Measurements from ENCODE around the gene CIRBP.

The CIRBP gene

GRCh38 chr19:1231729-1232637 lies 37.1 kb upstream of the CIRBP start:
- no peak for DNase-seq

GRCh38 chr19:1232652-1233072 lies 36.5 kb upstream of the CIRBP start:
- DNase-seq: no peak

GRCh38 chr19:1233115-1233667 lies 35.9 kb upstream of the CIRBP start:
- DNase-seq: no peak

- DNase-seq: no peak
Measured at GRCh38 chr19:1234051-1234954, 34.8 kb upstream of the CIRBP start.

- no peak for DNase-seq
Measured at GRCh38 chr19:1234955-1235380, 34.2 kb upstream of the CIRBP start.

- DNase-seq: no peak
Measured at GRCh38 chr19:1235625-1236538, 33.2 kb upstream of the CIRBP start.

GRCh38 chr19:1236576-1236975 lies 32.6 kb upstream of the CIRBP start:
- DNase-seq: no peak

- DNase-seq: no peak
Measured at GRCh38 chr19:1237027-1237659, 32.0 kb upstream of the CIRBP start.

- DNase-seq: peak; percentile 25
Measured at GRCh38 chr19:1237754-1238368, 31.3 kb upstream of the CIRBP start, which contains the start of gene CBARP. TSS of gene CBARP (minus strand) at chr19:1238005. CDS start at chr19:1236100, 1,905 bp downstream.

- no peak for DNase-seq
Measured at GRCh38 chr19:1238369-1239303, 30.5 kb upstream of the CIRBP start.

- DNase-seq: no peak
Measured at GRCh38 chr19:1239420-1239795, 29.7 kb upstream of the CIRBP start.

- peak; percentile 92 for DNase-seq
Measured at GRCh38 chr19:1239796-1240737, 29.1 kb upstream of the CIRBP start.

GRCh38 chr19:1240925-1241324 lies 28.2 kb upstream of the CIRBP start:
- DNase-seq: no peak

- DNase-seq: peak; percentile 92
Measured at GRCh38 chr19:1241417-1242095, 27.6 kb upstream of the CIRBP start, which contains the start of gene ATP5F1D. TSS of gene ATP5F1D (plus strand) at chr19:1241751. CDS start at chr19:1241851, 100 bp downstream.

GRCh38 chr19:1243768-1244692 lies 25.1 kb upstream of the CIRBP start:
- peak; percentile 27 for DNase-seq

GRCh38 chr19:1244693-1245451 lies 24.3 kb upstream of the CIRBP start:
- DNase-seq: no peak
